ENCODE measurements around the gene NUCKS1.
A peak's percentile ranks its signal among the peaks of the same experiment; 100 is the strongest.

Gene NUCKS1

GRCh38 chr1:205701420-205701819, 48.6 kb downstream of the NUCKS1 start:
- DNase-seq (ENCODE audit: low read depth, low spot score) = no peak

DNA sequence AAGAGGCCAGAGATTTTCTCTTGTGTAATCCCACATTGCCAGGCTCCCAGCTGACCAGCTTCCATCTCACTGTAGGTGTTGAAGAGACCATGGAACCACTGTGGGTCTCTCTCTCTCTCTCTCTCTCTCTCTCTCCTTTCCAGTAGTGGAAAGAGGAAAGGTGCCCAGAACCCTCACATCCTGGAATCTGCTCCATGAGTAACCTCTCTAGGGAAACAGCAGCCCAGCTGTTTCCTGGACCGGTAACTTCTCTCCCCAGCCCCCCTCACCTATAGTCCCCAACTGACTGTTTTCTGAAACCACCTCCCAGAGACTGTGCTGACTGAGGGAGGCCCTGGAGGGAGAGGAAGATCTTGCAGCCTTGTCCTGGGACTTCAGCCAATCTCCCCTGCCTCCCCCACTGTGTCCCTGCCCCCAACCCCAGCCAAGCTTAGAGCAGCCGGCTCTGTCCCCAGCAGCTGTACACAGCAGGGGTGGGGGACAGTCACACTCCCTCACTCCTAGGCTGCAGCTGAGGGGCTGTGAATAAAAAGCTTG, 49.0 kb downstream of the NUCKS1 start:
- DNase-seq (ENCODE audit: low read depth, low spot score) = no peak

DNA sequence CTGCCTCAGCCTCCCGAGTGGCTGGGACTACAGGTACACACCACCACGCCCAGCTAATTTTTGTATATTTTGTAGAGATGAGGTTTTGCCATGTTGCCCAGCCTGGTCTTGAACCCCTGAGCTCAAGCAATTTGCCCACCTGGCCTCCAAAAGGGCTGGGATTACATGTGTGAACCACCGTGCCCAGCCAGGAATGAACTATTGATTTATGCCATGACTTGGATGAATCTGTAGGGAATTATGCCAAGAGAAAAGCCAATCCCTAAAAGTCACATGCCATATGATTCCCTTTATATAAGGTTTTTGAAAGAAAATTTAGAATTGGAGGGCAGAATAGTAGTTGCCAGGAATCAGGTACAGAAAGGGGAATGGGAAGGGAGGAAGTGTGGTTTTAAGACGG, 50.6 kb downstream of the NUCKS1 start:
- no peak for DNase-seq (ENCODE audit: low read depth, low spot score)

- no peak for DNase-seq (ENCODE audit: low read depth, low spot score)
These were observed 51.1 kb downstream of the NUCKS1 start for GRCh38 chr1:205698921-205699320.

- DNase-seq (ENCODE audit: low read depth, low spot score) = no peak
These were observed 56.5 kb downstream of the NUCKS1 start for GRCh38 chr1:205693421-205693991.

DNA sequence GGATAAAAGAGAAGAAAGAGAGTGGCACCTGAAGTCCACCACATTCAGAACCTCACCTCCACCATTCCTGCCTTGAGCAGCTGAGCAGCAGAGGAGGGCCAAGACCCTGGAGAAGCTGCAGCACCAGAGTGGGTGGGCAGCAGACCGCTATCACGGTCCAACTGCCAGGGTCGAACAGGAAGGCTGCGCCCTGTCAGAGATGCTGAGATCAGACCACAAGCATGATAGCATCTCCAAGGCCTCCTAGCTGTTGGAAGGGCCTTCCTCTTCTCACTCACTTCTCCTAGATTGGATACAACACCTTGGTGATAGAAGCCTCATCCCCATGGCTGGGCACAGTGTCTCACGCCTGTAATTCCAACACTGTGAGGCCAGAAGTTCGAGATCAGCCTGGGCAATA, 57.6 kb downstream of the NUCKS1 start:
- no peak for DNase-seq (ENCODE audit: low read depth, low spot score)

DNA sequence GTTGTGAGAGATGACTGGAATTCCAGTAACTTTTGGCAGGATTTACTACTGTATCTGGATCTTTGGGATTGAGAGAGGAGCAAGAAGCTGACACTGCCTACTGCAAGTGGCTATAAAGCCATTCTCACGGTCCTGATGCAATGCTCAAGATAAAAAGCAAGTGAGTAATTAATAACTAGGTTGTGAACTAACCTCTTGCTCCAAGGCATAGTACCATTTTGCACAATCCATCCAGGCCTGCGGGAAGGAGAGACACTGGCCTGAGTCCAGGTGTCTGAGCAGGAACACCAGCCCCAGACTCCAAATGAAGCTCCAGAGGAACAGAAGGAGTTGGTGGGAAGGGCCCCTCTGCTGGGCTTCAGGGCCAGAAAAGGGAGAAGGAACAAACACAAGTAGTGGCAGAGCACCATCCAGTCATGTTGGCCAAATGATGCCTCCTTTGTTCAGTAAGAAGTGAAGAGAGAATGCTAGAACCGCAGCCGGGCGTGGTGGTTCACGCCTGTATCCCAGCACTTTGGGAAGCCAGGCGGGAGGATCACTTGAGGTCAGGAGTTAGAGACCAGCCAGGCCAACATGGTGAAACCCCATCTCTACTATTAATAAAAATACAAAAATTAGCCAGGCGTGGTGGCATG, 59.7 kb downstream of the NUCKS1 start:
- no peak for DNase-seq (ENCODE audit: low read depth, low spot score)

GRCh38 chr1:205689479-205689878, 60.5 kb downstream of the NUCKS1 start:
- no peak for DNase-seq (ENCODE audit: low read depth, low spot score)

GRCh38 chr1:205688171-205689080, 61.6 kb downstream of the NUCKS1 start:
- no peak for DNase-seq (ENCODE audit: low read depth, low spot score)

DNA sequence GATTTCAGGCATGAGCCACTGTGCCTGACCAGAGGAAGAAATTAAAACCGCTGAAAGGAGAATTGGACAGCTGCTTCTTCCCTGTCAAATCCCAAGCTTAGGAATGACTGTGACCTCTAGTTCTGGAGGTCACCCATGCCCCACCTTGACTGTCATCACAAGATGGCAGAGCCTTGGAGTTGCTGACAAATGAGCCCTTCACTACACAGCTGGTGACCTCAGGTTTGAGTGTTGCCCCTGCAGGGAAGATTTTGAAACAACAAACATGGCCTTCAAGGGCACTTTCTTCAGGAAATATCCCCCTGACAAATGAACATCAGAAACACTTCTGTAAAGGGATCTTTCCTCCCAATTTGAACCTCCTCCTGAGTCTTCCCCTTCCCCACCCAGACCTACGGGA, 62.7 kb downstream of the NUCKS1 start:
- no peak for DNase-seq (ENCODE audit: low read depth, low spot score)

DNA sequence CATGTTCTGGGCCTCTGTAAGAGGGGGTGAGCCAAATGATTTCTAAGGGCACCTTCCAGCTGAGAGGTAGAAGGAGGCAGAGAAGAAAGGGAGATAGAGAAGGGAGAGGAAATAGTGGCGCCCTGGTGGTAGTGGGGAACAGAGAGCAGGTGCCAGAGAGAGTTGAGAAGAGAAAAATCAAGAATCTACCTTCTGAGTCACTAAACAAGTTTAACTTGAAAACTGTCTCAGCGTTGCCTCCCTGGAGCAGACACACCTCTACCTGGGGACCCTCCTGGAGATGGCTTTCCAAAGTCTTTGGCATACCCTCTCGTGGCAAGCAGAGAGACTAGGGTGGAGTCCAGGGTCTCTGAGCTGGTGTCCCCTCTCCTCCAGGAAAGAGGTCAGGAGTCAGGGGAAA, 68.6 kb downstream of the NUCKS1 start:
- DNase-seq (ENCODE audit: low read depth, low spot score) = no peak

DNA sequence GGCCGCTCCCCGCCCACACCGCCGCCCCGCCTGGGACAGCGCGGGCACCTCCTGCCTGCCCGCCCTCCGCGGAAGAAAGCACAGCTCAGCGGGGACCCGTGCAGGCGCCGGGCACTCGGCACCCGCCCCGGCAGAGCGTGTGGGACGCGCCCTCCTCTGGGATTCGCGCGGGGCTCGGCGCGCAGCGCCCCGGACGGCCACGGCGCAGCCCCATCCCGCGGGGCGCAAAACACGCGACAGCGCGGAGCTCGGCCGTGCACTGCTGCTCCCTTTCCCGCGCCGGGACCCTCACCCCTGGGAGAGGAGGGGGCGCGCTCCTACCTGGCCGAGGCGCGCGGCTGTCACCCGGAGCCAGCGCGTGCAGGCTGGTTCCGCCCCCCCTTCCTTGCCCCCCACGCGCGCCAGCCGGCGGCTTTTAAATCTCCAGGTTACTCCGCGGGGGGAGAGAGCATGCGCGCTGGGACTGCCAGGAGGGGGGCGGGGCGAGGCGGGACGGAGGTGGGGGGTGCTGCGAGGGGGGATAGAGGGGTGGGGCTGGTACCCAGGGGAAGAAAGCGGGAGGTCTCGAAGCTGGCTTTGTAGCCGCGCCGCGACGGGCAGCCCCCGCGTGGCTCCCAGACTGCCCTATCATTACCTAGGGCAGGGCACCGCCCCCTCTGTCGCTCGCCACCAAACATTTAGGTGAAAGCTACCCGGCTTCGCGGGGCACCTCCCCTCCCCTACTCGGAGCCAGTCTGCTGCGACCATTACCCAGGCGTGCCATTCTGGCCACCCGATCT, 69.7 kb downstream of the NUCKS1 start, which contains the start of gene SLC45A3:
TSS of gene SLC45A3 (minus strand) at position 437 of the 779 bp plus-strand sequence. CDS start 15,853 bp downstream, outside the sequence.
- peak; percentile 14 for DNase-seq (ENCODE audit: low read depth, low spot score)

GRCh38 chr1:205678286-205679111, 71.5 kb downstream of the NUCKS1 start:
- DNase-seq (ENCODE audit: low read depth, low spot score) = no peak

DNA sequence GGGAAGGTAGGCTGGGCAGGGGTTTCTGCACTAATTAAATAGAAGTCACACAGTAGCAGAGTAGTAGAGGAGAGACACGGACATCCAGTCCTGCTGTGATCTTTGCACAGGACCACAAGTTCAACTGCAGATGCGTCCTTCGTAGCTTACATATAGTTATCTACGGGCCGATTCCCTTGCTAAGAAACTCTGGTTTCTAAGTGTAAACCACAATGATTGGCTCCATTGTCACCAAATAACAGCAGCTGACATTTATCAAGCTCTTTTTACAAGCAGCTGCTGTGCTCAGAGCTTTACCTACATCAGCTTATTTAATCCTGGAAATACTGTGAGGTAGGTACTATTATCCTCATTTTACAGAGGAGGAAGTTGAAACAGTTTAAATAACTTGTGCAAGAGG, 72.8 kb downstream of the NUCKS1 start:
- DNase-seq (ENCODE audit: low read depth, low spot score) = no peak

DNA sequence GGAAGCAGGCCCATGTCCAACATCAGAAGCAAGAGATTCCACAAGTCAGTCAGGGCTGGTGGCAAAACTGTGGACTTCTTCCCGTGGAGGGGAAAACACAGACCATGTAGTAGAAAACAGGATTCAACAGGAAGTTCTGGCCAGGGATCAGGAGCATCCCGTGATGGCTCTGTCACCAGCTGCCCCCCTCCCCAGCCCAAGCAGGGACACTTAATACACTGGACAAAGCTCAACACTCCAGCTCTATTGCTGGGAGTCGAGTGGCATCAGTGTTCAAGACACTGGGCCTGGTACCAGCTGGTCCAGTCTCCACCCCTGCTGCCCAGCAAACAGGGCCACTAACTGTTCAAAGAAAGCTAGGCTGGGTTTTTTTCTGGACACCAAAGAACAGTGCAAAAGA, 73.4 kb downstream of the NUCKS1 start:
- no peak for DNase-seq (ENCODE audit: low read depth, low spot score)

DNA sequence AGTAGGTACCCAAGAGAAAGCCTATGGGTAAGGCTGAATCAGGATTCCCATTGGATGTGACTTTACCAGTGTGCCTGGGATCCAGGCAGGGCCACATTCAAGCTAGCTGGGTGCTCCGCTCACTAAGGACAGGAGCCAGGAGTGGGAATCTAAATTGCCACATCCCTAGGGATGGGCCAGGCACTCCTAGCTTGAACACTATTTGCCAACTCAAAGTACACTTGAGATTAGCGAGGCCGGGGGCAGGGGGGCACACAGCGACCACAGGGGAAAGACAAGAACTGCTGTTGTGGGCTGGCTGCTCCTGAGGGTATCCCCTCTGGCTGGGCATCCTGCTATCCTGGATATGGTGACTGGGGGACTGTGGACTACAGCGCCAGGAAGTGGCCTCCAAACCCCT, 74.0 kb downstream of the NUCKS1 start:
- DNase-seq (ENCODE audit: low read depth, low spot score) = no peak

GRCh38 chr1:205675247-205675646, 74.7 kb downstream of the NUCKS1 start:
- DNase-seq (ENCODE audit: low read depth, low spot score) = no peak

GRCh38 chr1:205672970-205673369, 77.0 kb downstream of the NUCKS1 start:
- no peak for DNase-seq (ENCODE audit: low read depth, low spot score)

DNA sequence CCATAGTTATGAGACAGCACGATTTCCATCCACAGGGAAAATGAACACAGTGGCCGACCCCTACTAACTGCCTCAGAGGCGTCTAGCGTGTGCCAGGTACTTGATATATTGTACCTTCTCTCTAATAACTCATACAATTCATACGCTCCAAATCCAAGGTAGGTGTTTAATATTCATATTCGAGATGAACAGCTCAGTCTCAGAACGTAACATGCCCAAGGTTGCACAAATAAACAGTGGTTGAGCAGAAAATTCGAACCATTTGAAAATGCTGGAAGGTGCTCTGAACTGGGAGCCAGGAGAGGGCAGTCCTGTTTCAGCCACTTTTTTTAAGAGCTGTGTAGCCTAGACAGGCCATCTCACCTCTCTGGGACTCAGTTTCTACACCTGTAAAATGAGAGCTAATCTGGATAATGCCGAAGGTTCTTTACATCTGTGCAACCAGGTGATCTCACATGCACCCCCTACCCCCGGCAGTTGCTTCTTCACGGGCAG, 77.5 kb downstream of the NUCKS1 start:
- DNase-seq (ENCODE audit: low read depth, low spot score) = no peak

- DNase-seq (ENCODE audit: low read depth, low spot score) = no peak
These were observed 79.2 kb downstream of the NUCKS1 start for GRCh38 chr1:205670611-205671430.

Data from activated naive CD8-positive, alpha-beta T cell treated with anti-CD3 and anti-CD28 coated beads, Interleukin-2, amount 50 U/mL, for 16 hours (primary cell).